Lower leg skin (tissue), 3 donors: ENCODE measurements around the gene APCDD1L.

Experiments
- CTCF ChIP-seq, 3 donors: fragments of 450-650 bp; IDR thresholded peaks; one replicate each; pipeline ENCODE4 v1.5.1; 2016; ENCODE audit warnings: antibody characterized with exemption in 3 of 3, mild to moderate bottlenecking in 3 of 3, moderate library complexity in 2 of 3
- POLR2A ChIP-seq, 2 donors: fragments of 450-650 bp; IDR thresholded peaks; one replicate each; pipeline ENCODE4 v1.6.1; 2016 to 2017; ENCODE audit warnings: antibody characterized with exemption in 2 of 2, mild to moderate bottlenecking in 1 of 2, moderate library complexity in 1 of 2

GRCh38 chr20:58440021-58440767 lies 75.0 kb downstream of the APCDD1L start:
- TF ChIP-seq POLR2A (IDR thresholded peaks at IDR 0.05): no peak
- TF ChIP-seq CTCF (IDR thresholded peaks at IDR 0.05): no peak
